ENCODE results near the gene PRDM1.

Gene PRDM1

DNA sequence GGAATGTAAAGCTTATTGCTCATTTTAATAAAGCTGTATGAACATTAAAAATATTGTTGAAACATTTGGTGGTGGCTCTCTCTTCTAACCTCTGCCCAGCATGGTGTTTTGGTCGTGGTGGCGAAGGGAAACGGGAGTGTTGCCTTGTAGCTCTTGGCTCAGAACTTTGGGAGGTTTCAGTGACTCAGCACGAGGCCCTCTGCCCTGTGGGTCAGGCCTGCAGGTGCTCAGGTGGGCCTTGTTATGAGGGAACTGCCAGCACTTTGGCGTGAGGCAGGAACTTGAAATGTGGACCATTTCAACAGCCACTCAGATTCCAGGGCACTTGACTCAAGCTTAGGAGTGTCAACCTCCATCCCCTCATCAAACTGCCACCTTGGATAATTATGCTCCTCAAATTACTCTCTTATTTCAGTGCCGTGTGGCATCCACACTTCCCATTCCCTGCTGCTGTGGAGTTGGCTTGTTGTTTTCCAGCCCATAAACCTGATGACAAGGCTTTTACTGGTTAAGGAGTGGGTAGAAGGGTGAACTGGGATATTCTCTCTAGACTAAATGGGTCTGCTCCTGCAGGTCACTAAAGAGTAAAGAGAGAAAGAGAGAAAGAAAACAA is 36.3 kb downstream of the PRDM1 start:
- H3K27ac ChIP-seq (ENCODE audit: low read length): no peak overlapping the region
- H3K4me3 ChIP-seq (ENCODE audit: low read length): no peak overlapping the region
- H3K9ac ChIP-seq (ENCODE audit: low read length): no peak overlapping the region
- H3K4me1 ChIP-seq (ENCODE audit: control insufficient read depth, low read depth, low read length): no peaks in the 10 kb centered on the region
- H3K27me3 ChIP-seq (ENCODE audit: control insufficient read depth, insufficient read depth, low read length): no peaks in the 10 kb centered on the region
- H3K36me3 ChIP-seq (ENCODE audit: control insufficient read depth, low read depth, low read length): no peaks in the 10 kb centered on the region
- no peaks in the 10 kb centered on the region for H3K9me3 ChIP-seq (ENCODE audit: control insufficient read depth, low read depth, low read length)

DNA sequence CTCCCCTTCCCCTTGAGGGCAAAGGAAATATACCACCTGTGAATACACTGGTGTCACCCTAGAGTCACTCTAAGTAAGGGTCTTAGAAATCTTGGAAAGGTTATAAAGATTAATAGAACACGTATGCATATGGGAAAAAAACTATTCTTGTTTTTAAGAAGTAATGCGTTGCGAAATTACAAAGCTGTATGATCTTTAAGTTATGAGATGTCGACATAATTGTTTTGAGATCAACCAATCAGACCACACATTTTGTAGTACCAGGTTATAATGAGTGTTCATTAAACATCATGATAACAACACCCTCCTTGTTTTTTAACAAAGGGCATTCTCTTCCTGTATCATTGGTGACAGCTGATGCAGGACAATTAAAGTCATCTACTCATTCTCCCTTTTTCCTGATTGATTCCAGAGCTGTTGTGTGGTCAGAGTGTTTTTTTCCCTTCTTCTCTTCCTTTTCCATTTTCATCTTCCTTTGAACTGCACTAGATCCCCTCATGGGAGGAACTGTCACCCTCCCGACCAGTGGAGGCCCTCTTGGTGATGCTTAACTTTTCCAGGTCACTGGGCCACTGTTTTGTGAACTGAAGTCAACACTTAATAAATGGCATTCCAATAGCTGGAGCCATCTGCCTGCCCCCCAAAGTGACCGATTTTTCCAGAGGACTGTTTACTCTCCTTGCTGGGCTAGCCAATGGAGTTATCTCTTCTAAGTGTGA is 37.0 kb downstream of the PRDM1 start:
- Histone ChIP-seq H3K9me3 (ENCODE audit: control insufficient read depth, low read depth, low read length) (no peaks in the 10 kb centered on the region), H3K36me3 (ENCODE audit: control insufficient read depth, low read depth, low read length) (no peaks in the 10 kb centered on the region), H3K4me1 (ENCODE audit: control insufficient read depth, low read depth, low read length) (no peaks in the 10 kb centered on the region), H3K9ac (ENCODE audit: low read length) (no peak overlapping the region), H3K27me3 (ENCODE audit: control insufficient read depth, insufficient read depth, low read length) (no peaks in the 10 kb centered on the region), H3K4me3 (ENCODE audit: low read length) (no peak overlapping the region), H3K27ac (ENCODE audit: low read length) (no peak overlapping the region)

DNA sequence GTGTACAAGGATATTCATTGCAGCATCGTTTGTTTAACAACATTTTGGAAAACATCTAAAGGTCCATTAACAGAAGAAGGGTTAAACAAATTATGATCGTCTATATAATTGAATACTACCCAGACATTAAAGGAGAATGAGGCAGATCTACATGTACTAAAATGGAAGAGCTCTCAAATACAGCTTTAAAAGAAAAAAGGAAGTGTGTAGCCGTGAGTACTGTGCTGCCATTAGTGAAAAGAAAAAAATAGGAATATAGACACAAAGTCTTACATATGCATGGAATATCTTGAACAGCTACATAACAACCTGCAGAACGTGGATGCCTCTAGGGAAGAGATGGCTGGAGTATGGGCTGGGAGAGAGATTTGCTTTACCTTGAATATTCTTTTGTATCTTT is 37.9 kb downstream of the PRDM1 start:
- no peaks in the 10 kb centered on the region for H3K27me3 ChIP-seq (ENCODE audit: control insufficient read depth, insufficient read depth, low read length)
- no peak overlapping the region for H3K4me3 ChIP-seq (ENCODE audit: low read length)
- no peaks in the 10 kb centered on the region for H3K9me3 ChIP-seq (ENCODE audit: control insufficient read depth, low read depth, low read length)
- H3K27ac ChIP-seq (ENCODE audit: low read length): no peak overlapping the region
- H3K4me1 ChIP-seq (ENCODE audit: control insufficient read depth, low read depth, low read length): no peaks in the 10 kb centered on the region
- no peak overlapping the region for H3K9ac ChIP-seq (ENCODE audit: low read length)
- H3K36me3 ChIP-seq (ENCODE audit: control insufficient read depth, low read depth, low read length): no peaks in the 10 kb centered on the region

DNA sequence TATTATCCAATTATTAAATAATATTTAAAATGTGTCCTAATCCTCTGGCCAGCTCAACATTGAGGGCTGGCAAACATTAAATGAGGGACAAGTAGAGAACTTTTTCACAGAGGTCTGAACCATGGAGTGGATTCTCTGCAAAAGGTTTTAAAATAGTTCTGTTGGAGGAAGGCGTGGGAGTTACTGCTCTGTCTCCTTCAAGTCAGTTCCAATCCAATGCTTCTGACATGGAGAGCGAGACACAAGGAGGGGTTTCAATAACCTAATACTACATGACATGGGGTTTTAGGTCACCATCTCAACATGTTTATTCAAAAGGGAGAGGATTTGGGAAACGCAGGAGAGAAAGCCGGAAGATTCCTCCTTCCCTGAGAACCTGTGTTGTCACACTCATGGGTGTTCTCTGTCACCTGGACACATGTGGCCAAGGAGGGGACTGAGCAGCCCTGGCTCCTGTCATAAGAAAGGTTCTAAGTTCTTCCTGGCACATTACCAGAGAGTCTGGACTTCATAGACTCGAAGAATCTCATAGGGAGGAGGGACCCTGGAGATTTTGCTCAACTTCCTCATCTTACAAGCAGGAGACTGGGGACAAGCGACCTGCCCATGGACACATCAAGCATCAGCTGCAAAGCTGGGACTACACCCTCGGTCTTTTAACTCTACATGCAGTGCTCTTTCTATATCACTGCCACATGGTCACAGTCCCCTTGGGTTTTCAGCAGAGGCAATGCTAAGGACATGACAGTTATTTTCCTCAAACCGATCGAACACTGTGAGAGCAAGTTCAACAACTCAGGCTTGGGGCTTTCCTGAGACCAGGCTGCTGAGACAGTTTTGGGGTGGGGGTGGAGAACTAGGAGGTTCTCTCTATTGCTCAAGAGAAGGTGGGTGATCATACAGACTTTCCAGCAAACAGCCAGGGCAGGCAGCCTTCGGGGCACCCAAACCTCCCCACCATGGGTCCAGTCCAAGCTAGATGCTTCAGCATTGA is 38.6 kb downstream of the PRDM1 start:
- H3K9ac ChIP-seq (ENCODE audit: low read length): no peak overlapping the region
- no peak overlapping the region for H3K27ac ChIP-seq (ENCODE audit: low read length)
- no peak overlapping the region for H3K4me3 ChIP-seq (ENCODE audit: low read length)
- H3K27me3 ChIP-seq (ENCODE audit: control insufficient read depth, insufficient read depth, low read length): no peaks in the 10 kb centered on the region
- no peaks in the 10 kb centered on the region for H3K9me3 ChIP-seq (ENCODE audit: control insufficient read depth, low read depth, low read length)
- H3K4me1 ChIP-seq (ENCODE audit: control insufficient read depth, low read depth, low read length): no peaks in the 10 kb centered on the region
- H3K36me3 ChIP-seq (ENCODE audit: control insufficient read depth, low read depth, low read length): no peaks in the 10 kb centered on the region

DNA sequence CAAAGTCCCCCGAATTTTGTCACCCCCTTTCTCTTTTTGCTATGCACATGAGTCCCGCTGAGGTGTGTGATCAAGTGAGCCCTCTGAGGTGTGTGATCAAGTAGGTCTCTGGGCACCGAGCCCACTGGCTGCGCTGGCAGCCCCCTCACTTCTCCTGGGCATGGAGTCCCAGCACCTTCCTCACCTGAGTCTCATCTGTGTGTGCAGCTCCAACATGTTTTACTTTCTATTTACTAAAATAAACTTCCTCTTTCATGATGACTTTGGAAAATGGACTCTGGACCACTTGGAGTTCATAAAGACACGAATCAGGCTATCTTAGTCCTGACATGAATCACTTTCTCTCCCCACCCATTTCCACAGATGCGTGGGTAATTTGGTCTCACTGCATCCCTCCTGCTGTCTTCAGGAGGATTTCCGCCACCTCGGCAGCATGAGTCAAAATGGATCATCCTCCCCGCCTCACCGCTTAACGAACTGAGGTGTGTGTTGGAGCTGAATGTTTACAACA is 39.8 kb downstream of the PRDM1 start:
- H3K27ac ChIP-seq (ENCODE audit: low read length): no peak overlapping the region

DNA sequence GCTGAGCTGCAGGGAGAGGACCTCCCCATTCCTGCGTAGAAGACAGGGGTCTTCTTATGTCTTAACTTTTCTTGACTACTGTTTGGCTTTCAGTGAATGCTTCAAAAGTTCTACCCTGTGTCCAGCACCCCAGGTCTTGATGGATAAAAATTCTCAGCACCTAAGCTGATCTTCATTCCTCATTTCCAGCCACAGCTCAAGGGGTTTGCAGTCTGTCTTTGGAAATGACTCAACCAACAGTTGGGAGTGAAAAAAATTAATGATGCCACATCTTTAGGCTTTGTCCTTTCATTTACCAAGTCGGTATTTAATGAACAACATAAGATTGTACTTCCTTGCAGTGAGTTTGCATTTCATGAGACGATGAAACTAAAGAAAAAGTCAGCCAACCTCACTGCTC is 40.3 kb downstream of the PRDM1 start:
- H3K9ac ChIP-seq (ENCODE audit: low read length): no peak overlapping the region
- no peaks in the 10 kb centered on the region for H3K4me1 ChIP-seq (ENCODE audit: control insufficient read depth, low read depth, low read length)
- H3K4me3 ChIP-seq (ENCODE audit: low read length): no peak overlapping the region
- no peaks in the 10 kb centered on the region for H3K9me3 ChIP-seq (ENCODE audit: control insufficient read depth, low read depth, low read length)
- H3K27me3 ChIP-seq (ENCODE audit: control insufficient read depth, insufficient read depth, low read length): no peaks in the 10 kb centered on the region
- H3K27ac ChIP-seq (ENCODE audit: low read length): no peak overlapping the region
- H3K36me3 ChIP-seq (ENCODE audit: control insufficient read depth, low read depth, low read length): no peaks in the 10 kb centered on the region

More for the DNA sequence above, 39.8 kb downstream of the PRDM1 start:
- Histone ChIP-seq H3K27me3 (ENCODE audit: control insufficient read depth, insufficient read depth, low read length) (no peaks in the 10 kb centered on the region), H3K9ac (ENCODE audit: low read length) (no peak overlapping the region), H3K4me1 (ENCODE audit: control insufficient read depth, low read depth, low read length) (no peaks in the 10 kb centered on the region), H3K36me3 (ENCODE audit: control insufficient read depth, low read depth, low read length) (no peaks in the 10 kb centered on the region), H3K4me3 (ENCODE audit: low read length) (no peak overlapping the region), H3K9me3 (ENCODE audit: control insufficient read depth, low read depth, low read length) (no peaks in the 10 kb centered on the region)

DNA sequence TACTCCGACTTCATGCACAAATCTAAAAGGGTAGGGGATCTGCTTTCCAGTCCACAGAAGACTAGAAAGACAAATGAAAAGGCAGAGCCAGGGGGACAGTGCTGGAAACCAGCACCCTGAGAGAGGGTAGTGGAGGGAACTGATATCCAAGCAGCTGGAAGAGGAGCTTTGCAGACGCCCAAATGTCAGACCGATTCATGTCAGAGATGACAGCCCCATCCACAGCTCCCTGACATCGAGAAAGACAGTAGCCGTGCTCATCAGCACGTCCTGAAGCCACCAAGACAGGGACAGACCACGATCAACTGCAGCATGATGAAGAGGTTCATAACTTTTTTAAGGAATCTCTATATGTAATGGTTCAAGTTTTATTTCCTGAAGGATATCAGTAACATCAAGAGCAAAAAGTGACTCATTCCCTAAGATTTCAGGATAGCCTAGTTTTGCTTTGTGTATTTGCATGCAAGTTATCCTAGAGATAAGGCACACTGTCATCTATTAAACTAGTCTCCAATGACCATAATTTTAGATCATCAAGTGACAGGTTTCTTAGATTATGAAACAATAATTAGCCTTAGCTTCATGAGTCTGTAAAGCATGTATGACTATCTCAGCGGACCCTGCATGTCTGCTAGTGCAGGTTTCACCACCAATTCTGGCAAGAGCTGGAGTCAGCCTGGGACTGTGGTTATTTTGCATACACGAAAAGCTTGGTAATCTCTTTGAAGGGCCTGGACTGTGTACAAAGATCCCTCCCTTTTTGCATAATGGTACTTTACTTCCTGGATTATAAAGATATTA is 43.0 kb downstream of the PRDM1 start:
- Histone ChIP-seq H3K4me3 (ENCODE audit: low read length) (no peak overlapping the region), H3K4me1 (ENCODE audit: control insufficient read depth, low read depth, low read length) (no peaks in the 10 kb centered on the region), H3K27me3 (ENCODE audit: control insufficient read depth, insufficient read depth, low read length) (no peaks in the 10 kb centered on the region), H3K27ac (ENCODE audit: low read length) (no peak overlapping the region), H3K9me3 (ENCODE audit: control insufficient read depth, low read depth, low read length) (no peaks in the 10 kb centered on the region), H3K9ac (ENCODE audit: low read length) (no peak overlapping the region), H3K36me3 (ENCODE audit: control insufficient read depth, low read depth, low read length) (no peaks in the 10 kb centered on the region)

DNA sequence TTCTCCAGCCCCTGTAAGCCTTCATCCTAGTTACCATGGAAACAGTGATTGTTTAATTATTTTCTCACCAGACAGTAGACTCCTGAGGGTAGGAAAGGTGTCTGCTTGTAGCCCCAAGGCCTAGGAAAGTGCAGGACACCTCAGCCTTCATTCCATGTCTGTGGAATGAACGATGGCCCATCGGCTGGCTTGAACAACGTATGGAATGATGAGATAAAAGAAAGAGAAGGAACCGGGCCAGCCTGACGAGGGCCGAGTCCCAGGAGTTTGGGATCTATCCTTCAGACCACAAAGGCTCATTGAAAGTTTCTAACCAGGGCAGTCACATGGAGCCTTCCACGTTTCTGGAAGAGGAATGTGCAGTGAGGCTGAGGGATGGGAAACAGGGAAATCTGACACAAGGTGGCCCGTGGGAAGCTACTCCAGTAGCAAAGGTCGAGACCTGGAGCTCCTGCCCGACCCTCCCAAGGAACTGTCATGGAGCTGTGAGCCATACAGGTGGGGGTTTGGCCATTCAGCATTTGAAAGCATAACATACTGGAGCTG is 46.1 kb downstream of the PRDM1 start:
- Histone ChIP-seq H3K4me3 (ENCODE audit: low read length) (no peak overlapping the region), H3K4me1 (ENCODE audit: control insufficient read depth, low read depth, low read length) (no peaks in the 10 kb centered on the region), H3K27me3 (ENCODE audit: control insufficient read depth, insufficient read depth, low read length) (no peaks in the 10 kb centered on the region), H3K9me3 (ENCODE audit: control insufficient read depth, low read depth, low read length) (no peaks in the 10 kb centered on the region), H3K36me3 (ENCODE audit: control insufficient read depth, low read depth, low read length) (no peaks in the 10 kb centered on the region), H3K9ac (ENCODE audit: low read length) (no peak overlapping the region), H3K27ac (ENCODE audit: low read length) (no peak overlapping the region)

DNA sequence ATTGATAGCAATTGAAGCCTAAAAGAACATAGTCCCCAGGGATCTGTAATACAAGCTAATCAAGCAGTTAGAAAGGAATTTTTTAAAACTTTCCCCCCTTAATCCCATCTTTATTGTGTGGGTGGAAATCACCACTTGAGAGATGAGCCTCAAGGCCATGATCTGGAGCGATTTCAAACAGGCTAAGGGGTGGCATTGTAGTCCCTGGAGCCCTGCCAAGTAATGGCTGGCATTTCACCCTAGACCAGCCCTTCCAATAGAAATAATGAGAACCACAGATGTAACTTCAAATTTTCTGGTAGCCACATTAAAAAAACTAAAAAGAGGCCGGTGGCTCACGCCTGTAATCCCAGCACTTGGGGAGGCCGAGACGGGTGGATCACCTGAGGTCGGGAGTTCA is 46.9 kb downstream of the PRDM1 start:
- Histone ChIP-seq H3K27me3 (ENCODE audit: control insufficient read depth, insufficient read depth, low read length) (no peaks in the 10 kb centered on the region), H3K9ac (ENCODE audit: low read length) (no peak overlapping the region), H3K9me3 (ENCODE audit: control insufficient read depth, low read depth, low read length) (no peaks in the 10 kb centered on the region), H3K27ac (ENCODE audit: low read length) (no peak overlapping the region), H3K4me1 (ENCODE audit: control insufficient read depth, low read depth, low read length) (no peaks in the 10 kb centered on the region), H3K36me3 (ENCODE audit: control insufficient read depth, low read depth, low read length) (no peaks in the 10 kb centered on the region), H3K4me3 (ENCODE audit: low read length) (no peak overlapping the region)

DNA sequence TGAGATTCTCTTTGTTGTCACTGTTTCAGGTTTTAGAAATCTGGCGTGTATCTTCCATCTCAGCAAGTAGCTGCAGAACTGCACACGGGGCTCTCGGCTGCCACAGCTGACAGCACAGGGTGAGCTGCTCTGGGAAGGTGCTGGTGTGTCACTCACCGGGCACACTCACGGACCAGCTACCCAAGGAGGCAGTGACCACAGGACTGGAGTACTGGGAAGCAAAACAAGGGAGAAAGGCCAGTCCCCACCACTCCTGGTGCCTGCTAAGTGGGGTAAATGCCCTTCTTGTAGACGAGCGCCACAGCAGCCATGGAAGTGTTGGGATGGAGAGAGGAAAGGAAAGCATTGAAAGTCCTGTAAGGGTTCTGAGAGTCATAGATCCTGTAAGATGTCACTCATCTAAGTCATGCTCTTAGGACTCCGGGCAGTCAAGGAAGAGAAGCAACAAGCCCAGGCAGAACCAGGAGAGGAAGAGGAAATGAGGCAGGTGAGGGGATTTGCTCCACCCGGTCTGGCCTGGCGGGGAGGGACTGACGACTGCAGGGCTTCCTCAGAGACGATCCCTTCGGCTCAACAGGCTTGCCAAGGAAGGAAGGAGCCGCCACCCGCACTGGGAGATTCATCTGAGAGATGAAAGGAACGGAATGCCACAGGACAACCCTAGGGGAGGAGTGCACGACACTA is 48.1 kb downstream of the PRDM1 start:
- no peak overlapping the region for H3K9ac ChIP-seq (ENCODE audit: low read length)
- no peaks in the 10 kb centered on the region for H3K4me1 ChIP-seq (ENCODE audit: control insufficient read depth, low read depth, low read length)
- H3K9me3 ChIP-seq (ENCODE audit: control insufficient read depth, low read depth, low read length): no peaks in the 10 kb centered on the region
- no peaks in the 10 kb centered on the region for H3K36me3 ChIP-seq (ENCODE audit: control insufficient read depth, low read depth, low read length)
- no peak overlapping the region for H3K27ac ChIP-seq (ENCODE audit: low read length)
- no peak overlapping the region for H3K4me3 ChIP-seq (ENCODE audit: low read length)
- H3K27me3 ChIP-seq (ENCODE audit: control insufficient read depth, insufficient read depth, low read length): no peaks in the 10 kb centered on the region

Measured in iPS-18a (cell line).